Left ventricle myocardium inferior (tissue), 1 donor: Measurements from ENCODE around the gene NSMF. TPM values are rescaled to one million over a fixed set of nuclear protein-coding genes. Genes with fewer than 3 reads are reported as not detected.

Source experiments
- DNase-seq: peaks from one replicate; pipeline ENCODE4 v3.0.0-alpha.2; 2020
- H3K27ac ChIP-seq: fragments of 200-600 bp; replicated peaks from 2 replicates; pipeline ENCODE4 v1.8.0; 2021
- H3K27me3 ChIP-seq: fragments of 200-600 bp; 2 replicates; pipeline ENCODE4 v1.8.0; 2021; ENCODE audit warnings: low read depth
- H3K36me3 ChIP-seq: fragments of 200-600 bp; 2 replicates; pipeline ENCODE4 v1.8.0; 2021
- H3K4me1 ChIP-seq: fragments of 200-600 bp; 2 replicates; pipeline ENCODE4 v1.8.0; 2021
- H3K4me3 ChIP-seq: fragments of 200-600 bp; 2 replicates; pipeline ENCODE4 v1.8.0; 2021; ENCODE audit warnings: mild to moderate bottlenecking, moderate library complexity
- H3K9me3 ChIP-seq: fragments of 200-600 bp; replicated peaks from 2 replicates; pipeline ENCODE4 v1.8.0; 2021
- CTCF ChIP-seq: fragments of 200-600 bp; IDR thresholded peaks from 2 replicates; pipeline ENCODE4 v1.8.0; 2021; ENCODE audit warnings: antibody characterized with exemption, mild to moderate bottlenecking, borderline replicate concordance
- intact Hi-C: fragments of 100-400 bp; cut with micrococcal nuclease; formaldehyde crosslinking; loops from one replicate; pipeline ENCODE4 v1.11.0; 2022
- total RNA-seq: library from RNA; stranded (reverse); fragmentation: NEBNext Ultra II Directional; extraction: Animal tissue kit (Norgen Biotek cat#: 25700); gene quantifications from one replicate; pipeline ENCODE4 v1.2.1, GENCODE V29; 2021
- donor health status: DM: no; HTN: yes; CAD: no; lungs with severe emphysema.

Gene NSMF
- total RNA-seq, 1 donor from 2014 or later, result 9.8 TPM

GRCh38 chr9:137498720-137499150 is 39.6 kb upstream of the NSMF start:
- H3K27ac ChIP-seq, result no peak overlapping the region
- peaks cover 8% of the 10 kb centered on the region for H3K4me1 ChIP-seq
- no peak overlapping the region for H3K4me3 ChIP-seq
- H3K27me3 ChIP-seq, result no peaks in the 10 kb centered on the region
- intact Hi-C loops, result no loop called here
- peaks cover 24% of the 10 kb centered on the region for H3K36me3 ChIP-seq
- no peak for DNase-seq
- no peak for TF ChIP-seq CTCF
- H3K9me3 ChIP-seq, result no peaks in the 10 kb centered on the region

GRCh38 chr9:137497921-137498719 is 39.0 kb upstream of the NSMF start:
- Histone ChIP-seq H3K4me1 (peaks cover 14% of the 10 kb centered on the region), H3K27ac (no peak overlapping the region), H3K36me3 (peaks cover 24% of the 10 kb centered on the region), H3K9me3 (no peaks in the 10 kb centered on the region), H3K4me3 (no peak overlapping the region), H3K27me3 (no peaks in the 10 kb centered on the region)
- no peak for DNase-seq
- intact Hi-C loops, result no loop called here
- TF ChIP-seq CTCF, result no peak

- no peak overlapping the region for H3K4me3 ChIP-seq
- peaks cover 16% of the 10 kb centered on the region for H3K4me1 ChIP-seq
- peaks cover 26% of the 10 kb centered on the region for H3K36me3 ChIP-seq
- intact Hi-C loops, result no loop called here
- DNase-seq, result no peak
- H3K27me3 ChIP-seq, result no peaks in the 10 kb centered on the region
- TF ChIP-seq CTCF, result no peak
- H3K27ac ChIP-seq, result no peak overlapping the region
- no peaks in the 10 kb centered on the region for H3K9me3 ChIP-seq
These were observed 37.7 kb upstream of the NSMF start for GRCh38 chr9:137496601-137497375.

GRCh38 chr9:137494550-137495351 is 35.6 kb upstream of the NSMF start:
- peaks cover 33% of the 10 kb centered on the region for H3K36me3 ChIP-seq
- H3K9me3 ChIP-seq, result no peaks in the 10 kb centered on the region
- no peak for TF ChIP-seq CTCF
- DNase-seq, result no peak
- no peak overlapping the region for H3K4me3 ChIP-seq
- H3K4me1 ChIP-seq, result peaks cover 16% of the 10 kb centered on the region
- H3K27me3 ChIP-seq, result no peaks in the 10 kb centered on the region
- intact Hi-C loops, result no loop called here
- no peak overlapping the region for H3K27ac ChIP-seq

- peak overlapping the region; percentile 19 for H3K27ac ChIP-seq
- no peak for DNase-seq
- H3K4me1 ChIP-seq, result peaks cover 16% of the 10 kb centered on the region
- TF ChIP-seq CTCF, result no peak
- no peaks in the 10 kb centered on the region for H3K9me3 ChIP-seq
- peaks cover 29% of the 10 kb centered on the region for H3K36me3 ChIP-seq
- intact Hi-C loops, result no loop called here
- no peaks in the 10 kb centered on the region for H3K27me3 ChIP-seq
- no peak overlapping the region for H3K4me3 ChIP-seq
These were observed 35.0 kb upstream of the NSMF start for GRCh38 chr9:137494104-137494544.
